ENCODE data around the gene PPHLN1.

The PPHLN1 gene

GRCh38 chr12:42362647-42363260, 36.8 kb downstream of the PPHLN1 start:
- H3K27ac ChIP-seq (ENCODE audit: low read depth, low read length), result no peak overlapping the region
- no peak overlapping the region for H3K9ac ChIP-seq (ENCODE audit: low read depth in 1 of 2, low read length in 2 of 2)
- no peaks in the 10 kb centered on the region for H3K27me3 ChIP-seq (ENCODE audit: control insufficient read depth in 1 of 2, insufficient read depth in 2 of 2, low read length in 2 of 2)
- no peaks in the 10 kb centered on the region for H3K9me3 ChIP-seq (ENCODE audit: control insufficient read depth in 1 of 2, low read length in 2 of 2)
- no peak overlapping the region for H3K4me3 ChIP-seq (ENCODE audit: low read depth in 1 of 2, low read length in 2 of 2)
- no peaks in the 10 kb centered on the region for H3K4me1 ChIP-seq (ENCODE audit: control insufficient read depth in 1 of 2, insufficient read depth in 2 of 2, low read length in 2 of 2)
- H3K36me3 ChIP-seq (ENCODE audit: control insufficient read depth in 1 of 2, insufficient read depth in 2 of 2, low read length in 2 of 2), result no peaks in the 10 kb centered on the region

GRCh38 chr12:42364692-42365091, 38.7 kb downstream of the PPHLN1 start:
- H3K27me3 ChIP-seq (ENCODE audit: control insufficient read depth in 1 of 2, insufficient read depth in 2 of 2, low read length in 2 of 2), result no peaks in the 10 kb centered on the region

GRCh38 chr12:42365486-42365885, 39.5 kb downstream of the PPHLN1 start:
- Histone ChIP-seq H3K36me3 (ENCODE audit: control insufficient read depth in 1 of 2, insufficient read depth in 2 of 2, low read length in 2 of 2) (no peaks in the 10 kb centered on the region), H3K4me3 (ENCODE audit: low read depth in 1 of 2, low read length in 2 of 2) (no peak overlapping the region), H3K9ac (ENCODE audit: low read depth in 1 of 2, low read length in 2 of 2) (no peak overlapping the region), H3K27ac (ENCODE audit: low read depth, low read length) (no peak overlapping the region), H3K27me3 (ENCODE audit: control insufficient read depth in 1 of 2, insufficient read depth in 2 of 2, low read length in 2 of 2) (no peaks in the 10 kb centered on the region), H3K4me1 (ENCODE audit: control insufficient read depth in 1 of 2, insufficient read depth in 2 of 2, low read length in 2 of 2) (no peaks in the 10 kb centered on the region), H3K9me3 (ENCODE audit: control insufficient read depth in 1 of 2, low read length in 2 of 2) (no peaks in the 10 kb centered on the region)

More at GRCh38 chr12:42364692-42365091, 38.7 kb downstream of the PPHLN1 start:
- Histone ChIP-seq H3K9ac (ENCODE audit: low read depth in 1 of 2, low read length in 2 of 2) (no peak overlapping the region), H3K36me3 (ENCODE audit: control insufficient read depth in 1 of 2, insufficient read depth in 2 of 2, low read length in 2 of 2) (no peaks in the 10 kb centered on the region), H3K4me3 (ENCODE audit: low read depth in 1 of 2, low read length in 2 of 2) (no peak overlapping the region), H3K4me1 (ENCODE audit: control insufficient read depth in 1 of 2, insufficient read depth in 2 of 2, low read length in 2 of 2) (no peaks in the 10 kb centered on the region), H3K27ac (ENCODE audit: low read depth, low read length) (no peak overlapping the region), H3K9me3 (ENCODE audit: control insufficient read depth in 1 of 2, low read length in 2 of 2) (no peaks in the 10 kb centered on the region)

GRCh38 chr12:42370013-42370412, 44.0 kb downstream of the PPHLN1 start:
- H3K27ac ChIP-seq (ENCODE audit: low read depth, low read length), result no peak overlapping the region
- H3K4me1 ChIP-seq (ENCODE audit: control insufficient read depth in 1 of 2, insufficient read depth in 2 of 2, low read length in 2 of 2), result no peaks in the 10 kb centered on the region
- H3K9ac ChIP-seq (ENCODE audit: low read depth in 1 of 2, low read length in 2 of 2), result no peak overlapping the region
- H3K36me3 ChIP-seq (ENCODE audit: control insufficient read depth in 1 of 2, insufficient read depth in 2 of 2, low read length in 2 of 2), result no peaks in the 10 kb centered on the region
- no peak overlapping the region for H3K4me3 ChIP-seq (ENCODE audit: low read depth in 1 of 2, low read length in 2 of 2)
- no peaks in the 10 kb centered on the region for H3K9me3 ChIP-seq (ENCODE audit: control insufficient read depth in 1 of 2, low read length in 2 of 2)
- H3K27me3 ChIP-seq (ENCODE audit: control insufficient read depth in 1 of 2, insufficient read depth in 2 of 2, low read length in 2 of 2), result no peaks in the 10 kb centered on the region

GRCh38 chr12:42372154-42372791, 46.3 kb downstream of the PPHLN1 start:
- H3K9ac ChIP-seq (ENCODE audit: low read depth in 1 of 2, low read length in 2 of 2), result no peak overlapping the region
- no peaks in the 10 kb centered on the region for H3K4me1 ChIP-seq (ENCODE audit: control insufficient read depth in 1 of 2, insufficient read depth in 2 of 2, low read length in 2 of 2)
- H3K4me3 ChIP-seq (ENCODE audit: low read depth in 1 of 2, low read length in 2 of 2), result no peak overlapping the region
- H3K9me3 ChIP-seq (ENCODE audit: control insufficient read depth in 1 of 2, low read length in 2 of 2), result no peaks in the 10 kb centered on the region
- peaks cover 0 to 10% of the 10 kb centered on the region in 2 donors for H3K36me3 ChIP-seq (ENCODE audit: control insufficient read depth in 1 of 2, insufficient read depth in 2 of 2, low read length in 2 of 2)
- H3K27ac ChIP-seq (ENCODE audit: low read depth, low read length), result no peak overlapping the region
- H3K27me3 ChIP-seq (ENCODE audit: control insufficient read depth in 1 of 2, insufficient read depth in 2 of 2, low read length in 2 of 2), result no peaks in the 10 kb centered on the region

- Histone ChIP-seq H3K4me3 (ENCODE audit: low read depth in 1 of 2, low read length in 2 of 2) (no peak overlapping the region), H3K36me3 (ENCODE audit: control insufficient read depth in 1 of 2, insufficient read depth in 2 of 2, low read length in 2 of 2) (peaks cover 0 to 13% of the 10 kb centered on the region in 2 donors), H3K9me3 (ENCODE audit: control insufficient read depth in 1 of 2, low read length in 2 of 2) (no peaks in the 10 kb centered on the region), H3K9ac (ENCODE audit: low read depth in 1 of 2, low read length in 2 of 2) (no peak overlapping the region), H3K27me3 (ENCODE audit: control insufficient read depth in 1 of 2, insufficient read depth in 2 of 2, low read length in 2 of 2) (no peaks in the 10 kb centered on the region), H3K27ac (ENCODE audit: low read depth, low read length) (no peak overlapping the region), H3K4me1 (ENCODE audit: control insufficient read depth in 1 of 2, insufficient read depth in 2 of 2, low read length in 2 of 2) (no peaks in the 10 kb centered on the region)
Measured at GRCh38 chr12:42373669-42374068, 47.7 kb downstream of the PPHLN1 start.

GRCh38 chr12:42380733-42381132, 54.8 kb downstream of the PPHLN1 start:
- H3K4me3 ChIP-seq (ENCODE audit: low read depth in 1 of 2, low read length in 2 of 2), result no peak overlapping the region
- H3K9ac ChIP-seq (ENCODE audit: low read depth in 1 of 2, low read length in 2 of 2), result no peak overlapping the region
- H3K27ac ChIP-seq (ENCODE audit: low read depth, low read length), result no peak overlapping the region
- H3K9me3 ChIP-seq (ENCODE audit: control insufficient read depth in 1 of 2, low read length in 2 of 2), result no peaks in the 10 kb centered on the region
- no peaks in the 10 kb centered on the region for H3K27me3 ChIP-seq (ENCODE audit: control insufficient read depth in 1 of 2, insufficient read depth in 2 of 2, low read length in 2 of 2)
- peaks cover 4 to 10% of the 10 kb centered on the region in 2 donors for H3K36me3 ChIP-seq (ENCODE audit: control insufficient read depth in 1 of 2, insufficient read depth in 2 of 2, low read length in 2 of 2)
- H3K4me1 ChIP-seq (ENCODE audit: control insufficient read depth in 1 of 2, insufficient read depth in 2 of 2, low read length in 2 of 2), result no peaks in the 10 kb centered on the region

GRCh38 chr12:42382013-42382696, 56.2 kb downstream of the PPHLN1 start:
- H3K9me3 ChIP-seq (ENCODE audit: control insufficient read depth in 1 of 2, low read length in 2 of 2), result no peaks in the 10 kb centered on the region
- H3K27me3 ChIP-seq (ENCODE audit: control insufficient read depth in 1 of 2, insufficient read depth in 2 of 2, low read length in 2 of 2), result no peaks in the 10 kb centered on the region
- H3K4me1 ChIP-seq (ENCODE audit: control insufficient read depth in 1 of 2, insufficient read depth in 2 of 2, low read length in 2 of 2), result no peaks in the 10 kb centered on the region
- H3K4me3 ChIP-seq (ENCODE audit: low read depth in 1 of 2, low read length in 2 of 2), result no peak overlapping the region
- no peak overlapping the region for H3K9ac ChIP-seq (ENCODE audit: low read depth in 1 of 2, low read length in 2 of 2)
- peaks cover 2 to 4% of the 10 kb centered on the region in 2 donors for H3K36me3 ChIP-seq (ENCODE audit: control insufficient read depth in 1 of 2, insufficient read depth in 2 of 2, low read length in 2 of 2)
- no peak overlapping the region for H3K27ac ChIP-seq (ENCODE audit: low read depth, low read length)

- Histone ChIP-seq H3K27me3 (ENCODE audit: control insufficient read depth in 1 of 2, insufficient read depth in 2 of 2, low read length in 2 of 2) (no peaks in the 10 kb centered on the region), H3K9ac (ENCODE audit: low read depth in 1 of 2, low read length in 2 of 2) (no peak overlapping the region), H3K9me3 (ENCODE audit: control insufficient read depth in 1 of 2, low read length in 2 of 2) (no peaks in the 10 kb centered on the region), H3K27ac (ENCODE audit: low read depth, low read length) (no peak overlapping the region), H3K36me3 (ENCODE audit: control insufficient read depth in 1 of 2, insufficient read depth in 2 of 2, low read length in 2 of 2) (peaks cover 4 to 18% of the 10 kb centered on the region in 2 donors), H3K4me1 (ENCODE audit: control insufficient read depth in 1 of 2, insufficient read depth in 2 of 2, low read length in 2 of 2) (no peaks in the 10 kb centered on the region), H3K4me3 (ENCODE audit: low read depth in 1 of 2, low read length in 2 of 2) (no peak overlapping the region)
Measured at GRCh38 chr12:42385326-42385841, 59.4 kb downstream of the PPHLN1 start.

- no peak overlapping the region for H3K27ac ChIP-seq (ENCODE audit: low read depth, low read length)
- H3K4me1 ChIP-seq (ENCODE audit: control insufficient read depth in 1 of 2, insufficient read depth in 2 of 2, low read length in 2 of 2), result no peaks in the 10 kb centered on the region
- H3K4me3 ChIP-seq (ENCODE audit: low read depth in 1 of 2, low read length in 2 of 2), result no peak overlapping the region
- no peaks in the 10 kb centered on the region for H3K9me3 ChIP-seq (ENCODE audit: control insufficient read depth in 1 of 2, low read length in 2 of 2)
- H3K36me3 ChIP-seq (ENCODE audit: control insufficient read depth in 1 of 2, insufficient read depth in 2 of 2, low read length in 2 of 2), result peaks cover 4 to 18% of the 10 kb centered on the region in 2 donors
- H3K9ac ChIP-seq (ENCODE audit: low read depth in 1 of 2, low read length in 2 of 2), result no peak overlapping the region
- H3K27me3 ChIP-seq (ENCODE audit: control insufficient read depth in 1 of 2, insufficient read depth in 2 of 2, low read length in 2 of 2), result no peaks in the 10 kb centered on the region
Measured at GRCh38 chr12:42386308-42386707, 60.3 kb downstream of the PPHLN1 start.

Data from duodenal mucosa (tissue), 2 donors.